ENCODE results near the gene SERPINA4.

Gene SERPINA4

GRCh38 chr14:94617988-94618822 is 57.0 kb downstream of the SERPINA4 start:
- no peak for DNase-seq

- DNase-seq: no peak
Observed at GRCh38 chr14:94619297-94619696, 58.1 kb downstream of the SERPINA4 start.

Measured in NCI-H774 (cell line).